ENCODE measurements around the gene CFAP57.

Gene CFAP57

GRCh38 chr1:43255438-43256210 lies 83.5 kb downstream of the CFAP57 start:
- no peak for DNase-seq (ENCODE audit: low read depth)

DNA sequence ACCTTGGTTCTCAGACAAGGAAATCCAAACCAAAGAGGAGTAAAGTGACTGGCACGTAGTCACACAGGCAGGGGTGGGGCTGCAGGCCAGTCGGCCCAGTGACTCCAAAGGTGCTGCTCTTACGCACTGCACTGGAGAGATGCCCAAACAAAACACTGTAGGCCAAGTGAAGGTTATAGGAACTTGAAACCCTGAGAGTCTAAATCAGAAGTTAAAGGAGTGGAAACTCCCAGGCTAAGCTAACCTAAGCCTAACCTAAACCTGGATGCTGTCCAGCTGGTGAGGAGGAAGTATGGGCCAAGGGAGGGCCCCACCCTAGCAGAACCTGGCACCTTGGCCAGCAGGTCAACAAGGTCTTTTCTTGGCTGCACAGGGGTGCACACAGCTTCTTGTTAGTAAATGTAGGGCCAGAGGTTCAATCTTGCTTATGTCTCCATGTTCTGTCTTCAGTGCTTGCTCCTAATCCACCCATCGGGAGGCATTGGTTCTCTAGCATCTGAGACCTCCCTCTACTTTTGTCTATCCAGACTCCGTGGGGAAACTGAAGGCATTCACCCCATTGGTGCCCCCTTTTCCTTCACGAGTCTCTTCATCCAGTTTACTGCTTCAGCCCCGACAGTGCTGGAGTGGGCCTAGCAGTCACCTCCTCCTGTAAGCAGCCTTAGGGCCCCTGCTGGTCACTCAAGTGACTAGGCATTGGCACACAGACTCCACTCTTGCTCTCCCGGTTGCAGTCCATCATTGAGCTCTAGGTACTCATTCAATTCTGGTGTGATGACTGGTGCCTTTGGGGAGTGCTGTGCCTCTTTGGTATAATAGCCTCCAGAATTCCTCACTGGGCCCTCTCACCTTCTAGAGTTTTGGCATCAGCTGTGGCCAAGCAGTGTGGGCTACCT lies 84.8 kb downstream of the CFAP57 start:
- no peak for DNase-seq (ENCODE audit: low read depth)

DNA sequence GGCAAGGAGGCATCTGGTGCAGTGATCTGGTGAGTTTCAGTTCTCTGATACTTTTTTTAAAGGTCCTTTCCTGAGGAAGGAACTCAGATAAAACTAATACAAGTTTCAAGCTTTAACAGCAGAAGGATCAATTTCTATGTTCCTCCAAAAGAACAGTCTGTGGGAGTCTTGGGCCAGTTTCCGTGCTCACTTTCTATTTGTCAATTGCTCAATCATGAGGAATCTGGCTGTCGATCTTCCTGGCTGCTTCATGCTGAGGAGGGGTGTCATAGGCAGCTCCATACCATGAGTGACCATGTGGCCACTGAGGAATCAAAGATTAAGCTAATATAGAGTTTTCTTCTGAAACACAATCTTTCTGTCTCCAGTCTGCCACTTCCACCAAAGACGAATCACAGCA lies 86.2 kb downstream of the CFAP57 start:
- DNase-seq (ENCODE audit: low read depth), result no peak

- no peak for DNase-seq (ENCODE audit: low read depth)
These were observed 93.3 kb downstream of the CFAP57 start for GRCh38 chr1:43265431-43265830.

DNA sequence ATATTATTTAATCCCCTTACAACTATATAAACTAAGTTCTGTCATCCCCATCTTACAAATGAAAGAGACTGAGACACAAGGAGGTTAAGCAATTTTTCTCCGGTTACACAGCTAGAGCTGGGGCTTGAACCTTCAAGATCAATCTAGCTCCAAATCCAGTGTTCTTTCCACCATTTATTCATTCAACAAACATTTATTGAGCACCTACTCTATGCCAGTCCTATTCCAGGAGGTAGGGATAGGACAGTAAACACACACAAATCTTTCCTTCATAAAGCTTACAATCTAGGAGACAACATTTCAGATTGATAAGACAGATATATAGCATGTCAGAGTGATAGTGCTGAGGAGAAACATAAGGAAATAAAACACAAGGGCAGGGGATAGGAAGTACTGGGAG lies 94.8 kb downstream of the CFAP57 start:
- DNase-seq (ENCODE audit: low read depth), result no peak

DNA sequence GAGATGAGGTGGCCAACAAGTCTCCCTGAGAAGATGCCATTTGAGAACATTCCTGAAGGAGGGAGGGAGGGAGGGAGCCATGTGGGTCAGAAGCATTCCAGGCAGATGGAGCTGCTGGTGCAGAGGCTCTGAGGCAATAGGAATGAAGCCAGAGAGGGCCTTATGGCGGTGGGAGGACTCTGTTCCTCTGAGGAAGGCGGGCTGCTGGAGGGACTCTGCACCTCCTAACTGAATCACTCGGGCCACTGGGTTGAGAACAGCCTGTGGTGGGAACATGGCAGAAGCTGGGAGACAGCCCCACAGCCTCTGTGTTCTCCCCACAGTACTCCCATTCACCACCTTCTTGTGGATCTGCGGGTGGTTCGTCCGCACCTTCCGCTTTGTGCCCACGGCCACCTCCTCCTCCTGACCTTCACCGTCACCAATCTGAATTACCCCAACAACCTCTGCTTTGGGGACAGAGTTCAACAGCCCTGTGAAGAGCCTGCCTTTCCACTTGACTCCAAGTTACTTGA lies 95.2 kb downstream of the CFAP57 start:
- DNase-seq (ENCODE audit: low read depth), result peak; percentile 59

DNA sequence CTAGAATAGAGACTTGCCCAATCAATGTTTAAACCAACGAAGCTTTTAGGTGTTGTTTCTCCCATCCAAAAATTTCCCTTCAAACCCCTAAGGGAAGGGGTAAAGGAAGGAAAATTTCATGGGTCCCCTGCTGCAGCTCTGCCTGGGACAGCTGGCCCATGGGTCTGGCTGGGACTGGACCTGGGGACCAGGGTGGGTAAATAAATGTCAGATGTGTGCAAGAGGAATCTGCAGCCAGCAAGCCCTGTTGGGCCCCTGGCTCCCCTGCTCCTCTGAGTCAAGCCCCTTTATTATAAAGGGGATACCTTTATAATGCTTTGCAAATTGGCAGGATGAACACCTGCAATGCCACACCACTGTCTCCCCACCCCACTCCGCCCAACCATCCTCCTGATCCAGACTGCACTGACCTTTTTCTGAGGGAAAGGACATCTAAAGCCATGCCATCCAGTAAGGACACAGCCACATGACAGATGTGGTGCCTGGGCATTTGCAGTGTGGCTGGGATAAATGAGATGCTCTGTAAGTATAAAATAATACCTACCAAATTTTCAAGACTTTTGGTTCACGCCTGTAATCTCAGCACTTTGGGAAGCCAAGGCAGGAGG lies 95.8 kb downstream of the CFAP57 start:
- DNase-seq (ENCODE audit: low read depth), result no peak

- DNase-seq (ENCODE audit: low read depth), result no peak
These were observed 97.7 kb downstream of the CFAP57 start, which contains the start of gene TMEM125 for GRCh38 chr1:43269627-43270375. Gene TMEM125 (plus strand): TSS chr1:43269983. CDS start chr1:43272723, 2,740 bp downstream.

DNA sequence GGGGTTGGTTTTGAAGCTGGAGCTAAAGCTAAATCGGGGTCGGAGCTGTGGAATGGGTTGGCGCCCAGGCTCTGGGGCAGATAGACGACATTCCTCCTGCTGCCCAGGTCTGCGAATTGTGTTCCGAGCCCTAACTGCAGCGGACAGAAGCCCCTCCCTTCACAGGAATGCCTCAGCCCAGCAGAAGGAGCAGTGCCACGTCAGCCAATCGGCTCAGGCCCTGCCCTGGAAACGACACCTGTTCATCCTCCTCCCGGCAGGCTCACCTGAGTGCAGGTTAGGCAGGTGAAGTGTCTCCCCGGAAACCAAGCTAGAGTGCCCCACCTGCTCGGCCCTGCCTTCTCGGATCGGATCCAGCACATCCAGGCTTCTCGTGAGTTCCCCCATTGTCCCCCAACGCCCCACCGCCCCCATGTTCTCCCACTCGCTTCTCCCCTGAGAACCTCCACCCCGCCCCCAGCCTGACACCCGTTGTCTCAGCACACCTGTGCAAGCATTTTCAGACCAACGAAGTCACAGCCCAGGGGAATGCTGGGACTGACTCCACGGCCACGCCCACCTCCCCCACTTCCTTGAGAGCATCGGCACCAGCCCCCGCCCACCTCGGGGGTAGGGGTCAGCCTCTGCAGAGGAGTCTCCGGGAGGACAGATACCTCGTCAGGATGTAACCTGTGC lies 98.4 kb downstream of the CFAP57 start:
- no peak for DNase-seq (ENCODE audit: low read depth)

DNA sequence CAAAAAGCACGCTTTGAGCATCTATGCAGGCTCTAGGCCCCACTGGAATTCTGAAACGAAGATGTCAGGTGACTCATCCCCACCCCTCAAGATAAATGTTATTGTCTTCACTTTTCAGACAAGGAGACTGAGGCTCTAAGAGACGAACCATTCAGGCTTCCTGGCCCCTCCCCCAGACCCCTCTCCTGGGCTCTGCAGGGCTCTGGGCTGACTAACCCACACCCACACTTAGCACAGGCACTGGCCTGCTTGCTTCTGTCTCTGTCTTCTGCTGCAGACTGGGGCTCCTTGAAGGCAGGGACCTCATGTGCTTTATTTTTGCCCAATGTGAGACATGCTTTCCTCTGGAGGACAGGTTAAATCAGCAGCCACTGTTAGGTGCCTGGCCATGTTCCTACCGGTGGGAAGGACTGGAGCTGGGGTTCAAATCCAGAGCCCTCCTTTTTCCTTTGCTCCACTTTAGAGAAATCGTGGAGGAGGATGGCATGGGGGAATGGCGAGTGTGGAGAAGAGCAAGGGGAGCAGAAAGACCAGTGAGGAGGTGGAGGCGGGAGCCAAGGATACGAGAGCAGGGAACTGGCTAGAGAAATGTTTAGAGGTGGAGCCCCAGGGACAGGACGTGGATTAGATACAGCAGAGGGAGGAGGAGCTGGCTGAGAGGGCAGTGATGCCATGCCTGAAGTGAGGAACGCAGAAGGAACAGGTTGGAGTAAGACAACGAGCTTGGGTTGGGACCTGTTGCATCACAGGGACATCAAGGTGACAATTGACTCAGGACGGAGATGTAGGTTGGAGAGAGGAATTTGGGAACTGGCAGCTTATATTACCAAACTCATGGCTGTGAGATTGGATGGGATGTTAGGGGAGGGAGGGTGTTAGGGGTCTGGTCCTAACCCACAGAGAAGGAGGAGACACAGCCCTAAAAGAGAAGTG lies 99.3 kb downstream of the CFAP57 start:
- no peak for DNase-seq (ENCODE audit: low read depth)

GRCh38 chr1:43272161-43272560 lies 100.0 kb downstream of the CFAP57 start:
- DNase-seq (ENCODE audit: low read depth), result no peak

GRCh38 chr1:43272576-43273571 lies 100.7 kb downstream of the CFAP57 start:
- no peak for DNase-seq (ENCODE audit: low read depth)

GRCh38 chr1:43273708-43274107 lies 101.6 kb downstream of the CFAP57 start:
- no peak for DNase-seq (ENCODE audit: low read depth)

- DNase-seq (ENCODE audit: low read depth), result peak; percentile 8
These were observed 102.1 kb downstream of the CFAP57 start for GRCh38 chr1:43274125-43274803.

- DNase-seq (ENCODE audit: low read depth), result no peak
These were observed 102.7 kb downstream of the CFAP57 start for GRCh38 chr1:43274804-43275180.

- DNase-seq (ENCODE audit: low read depth), result no peak
These were observed 103.9 kb downstream of the CFAP57 start for GRCh38 chr1:43275826-43276620.

- DNase-seq (ENCODE audit: low read depth), result no peak
These were observed 104.5 kb downstream of the CFAP57 start for GRCh38 chr1:43276673-43277072.
